GM12873 (cell line): ENCODE measurements around the gene PRND.

ENCODE experiments used
- CTCF ChIP-seq: IDR thresholded peaks from 2 replicates; pipeline ENCODE4 v1.5.1; 2012; ENCODE audit warnings: low read depth, mild to moderate bottlenecking, moderate library complexity, low read length, control low read depth; ENCODE audit not compliant: insufficient read depth; ENCODE audit errors: missing control alignments

PRND gene

GRCh38 chr20:4773736-4774135, 52.0 kb downstream of the PRND start:
- TF ChIP-seq CTCF, result no peak

DNA sequence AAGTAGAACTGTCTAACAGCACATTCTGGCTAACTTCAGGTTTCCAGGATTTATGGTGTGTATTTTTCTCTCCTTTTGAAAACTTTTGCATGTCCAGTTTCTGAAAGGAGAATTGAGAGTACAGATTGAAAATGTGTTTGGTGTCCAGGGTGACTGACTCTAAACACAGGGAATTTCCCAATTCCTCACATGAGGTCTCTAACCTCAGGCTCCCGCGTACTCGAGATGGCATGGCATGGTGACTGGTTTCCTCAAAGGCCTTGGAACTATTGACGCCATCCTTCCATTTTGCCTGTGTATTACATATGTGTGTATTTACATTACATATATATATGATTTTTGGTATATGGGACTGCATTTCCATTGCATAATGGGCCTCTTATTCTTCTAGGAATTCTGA, 52.5 kb downstream of the PRND start:
- TF ChIP-seq CTCF, result no peak

DNA sequence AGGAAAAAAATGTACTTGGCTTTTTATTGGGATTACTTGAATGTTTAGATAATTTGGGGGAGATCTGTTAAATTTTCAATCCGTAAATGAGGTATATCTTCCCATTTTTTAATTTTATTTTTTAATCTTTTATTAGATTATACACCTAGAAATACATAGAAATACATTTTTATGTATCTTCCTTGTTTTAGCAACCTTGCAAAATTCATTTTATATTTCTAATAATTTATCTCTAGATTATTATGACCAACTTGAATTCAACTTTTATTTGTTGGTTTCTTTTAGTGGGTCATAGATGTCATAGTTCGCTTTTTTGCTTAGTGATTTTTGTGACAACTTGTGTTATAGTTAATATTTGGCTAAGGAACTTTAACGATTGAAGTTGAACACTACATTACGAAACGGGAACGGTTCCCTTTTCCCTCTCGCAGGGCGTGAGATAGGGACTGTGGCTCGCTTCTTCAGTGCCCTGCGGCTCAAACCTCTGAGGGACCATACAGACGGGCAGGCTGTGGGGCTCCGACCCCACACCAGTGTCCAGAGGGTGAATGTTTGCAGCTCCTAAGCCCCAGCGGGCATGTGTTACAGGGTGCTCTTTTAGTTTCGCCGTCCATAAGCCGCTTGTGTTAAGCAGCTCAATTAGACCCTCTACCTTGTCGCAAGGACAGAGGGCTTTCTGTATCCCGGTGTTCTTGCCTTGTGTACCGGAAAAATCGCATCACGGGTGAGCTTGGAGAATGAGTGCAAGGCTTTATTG, 53.8 kb downstream of the PRND start:
- no peak for TF ChIP-seq CTCF

- no peak for TF ChIP-seq CTCF
These were observed 54.4 kb downstream of the PRND start for GRCh38 chr20:4776079-4776630.
